GM18907 (cell line): ENCODE results near the gene PACSIN1.
A peak's percentile ranks its signal among the peaks of the same experiment; 100 is the strongest.

Experiments
- ATAC-seq: cut with Tn5 transposase; IDR thresholded peaks from one replicate; pipeline ENCODE4 v1.9.1; 2021; ENCODE audit warnings: mild to moderate bottlenecking, moderate library complexity; ENCODE audit not compliant: unreplicated experiment

The PACSIN1 gene

DNA sequence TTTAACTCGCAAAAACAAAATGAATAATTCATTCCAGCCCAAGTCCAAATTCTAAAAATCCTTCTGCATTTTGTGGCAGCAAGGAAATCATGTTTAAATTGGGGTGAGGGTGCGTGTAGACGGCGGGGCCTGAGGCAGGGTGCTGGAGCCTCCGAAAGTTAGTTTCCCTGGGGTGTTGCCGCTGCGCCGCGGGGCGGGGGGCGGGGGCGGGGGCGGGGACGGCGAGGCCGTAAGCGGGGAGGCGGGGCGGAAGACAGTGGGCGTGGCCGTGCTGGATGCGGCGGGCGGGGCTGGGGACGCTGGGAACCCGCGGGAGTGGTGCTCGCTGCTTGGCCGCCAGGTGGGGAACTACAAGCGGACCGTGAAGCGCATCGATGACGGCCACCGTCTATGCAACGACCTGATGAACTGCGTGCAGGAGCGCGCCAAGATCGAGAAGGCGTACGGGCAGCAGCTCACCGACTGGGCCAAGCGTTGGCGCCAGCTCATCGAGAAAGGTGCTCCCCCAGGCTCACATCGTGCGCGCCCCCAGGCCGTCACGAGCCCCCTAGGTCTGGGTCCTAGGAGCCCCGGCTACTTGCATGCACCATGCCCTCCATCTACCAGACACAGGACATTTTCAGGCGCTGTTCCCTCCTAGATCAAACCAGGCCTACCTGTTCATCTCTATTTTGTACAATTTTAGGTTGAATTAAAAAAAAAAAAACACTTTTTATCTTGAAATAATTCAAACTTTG is 61.3 kb downstream of the PACSIN1 start:
- peak; percentile 76 for ATAC-seq

DNA sequence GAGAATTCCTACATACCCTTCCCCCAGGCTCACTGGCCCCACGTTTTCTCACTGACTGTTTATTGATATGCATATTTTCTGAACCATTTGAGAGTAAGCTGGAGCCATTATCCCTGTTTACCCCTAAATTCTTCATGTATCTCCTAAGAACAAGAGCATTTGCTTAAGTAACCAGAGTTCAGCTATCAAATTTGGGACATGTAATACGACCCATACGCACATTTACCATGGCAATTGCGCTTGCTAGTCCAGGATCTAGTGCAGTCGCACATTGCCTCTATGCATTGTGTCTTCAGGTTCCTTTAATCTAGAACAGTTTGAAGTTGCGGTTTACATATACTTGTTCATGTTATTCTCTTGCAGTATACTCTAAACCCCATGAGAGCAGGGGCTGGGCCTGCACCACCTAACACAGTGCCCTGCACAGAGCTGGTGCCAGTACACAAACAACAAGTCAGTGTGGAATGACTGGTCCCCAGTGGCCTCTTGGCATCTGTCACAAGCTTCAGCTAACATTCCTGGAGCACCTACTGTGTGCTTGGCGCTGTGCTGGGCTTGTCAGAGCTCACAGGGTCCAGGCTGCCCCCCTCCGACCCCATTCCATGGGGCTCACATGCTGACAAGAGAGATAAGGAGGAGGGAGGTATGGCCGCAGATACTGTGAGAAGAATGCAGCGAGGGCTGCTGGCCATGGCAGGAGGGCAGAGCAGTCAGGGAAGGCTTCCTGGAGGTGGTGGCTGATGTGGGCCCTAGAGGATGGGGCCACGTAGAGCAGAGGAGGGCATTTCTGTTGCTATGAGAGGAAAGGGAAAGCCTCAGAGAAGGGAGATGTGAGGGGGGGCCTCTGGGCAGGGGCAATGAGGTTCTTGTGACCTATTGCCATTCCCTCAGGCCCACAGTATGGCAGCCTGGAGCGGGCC is 62.1 kb downstream of the PACSIN1 start:
- ATAC-seq = no peak

GRCh38 chr6:34528996-34529664 is 63.3 kb downstream of the PACSIN1 start:
- no peak for ATAC-seq

DNA sequence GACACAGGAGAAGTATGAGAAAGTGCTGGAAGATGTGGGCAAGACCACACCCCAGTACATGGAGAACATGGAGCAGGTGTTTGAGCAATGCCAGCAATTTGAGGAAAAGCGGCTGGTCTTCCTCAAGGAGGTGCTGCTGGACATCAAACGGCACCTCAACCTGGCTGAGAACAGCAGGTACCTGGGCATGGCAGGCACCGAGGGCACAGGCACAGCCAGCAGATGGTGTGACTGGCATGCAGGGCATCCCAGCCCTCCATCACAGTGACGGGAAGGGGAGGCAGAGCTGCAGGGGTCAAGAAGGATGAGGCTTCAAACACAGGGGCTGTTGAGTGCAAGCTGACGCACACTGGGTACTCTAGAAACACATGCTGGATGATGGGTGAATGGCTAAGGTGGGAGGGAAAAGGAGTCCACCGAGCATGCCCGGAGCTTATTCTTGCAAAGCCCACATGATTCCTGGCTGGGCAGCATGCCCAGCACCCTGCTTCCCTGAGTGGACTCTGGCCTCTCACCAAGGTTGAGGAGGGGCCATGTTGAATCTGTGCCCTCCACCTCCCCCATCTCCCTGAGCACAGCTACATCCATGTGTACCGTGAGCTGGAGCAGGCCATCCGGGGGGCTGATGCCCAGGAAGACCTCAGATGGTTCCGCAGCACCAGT is 63.9 kb downstream of the PACSIN1 start:
- no peak for ATAC-seq

- no peak for ATAC-seq
Observed at GRCh38 chr6:34530753-34531365, 65.0 kb downstream of the PACSIN1 start.

GRCh38 chr6:34531580-34532201 is 65.8 kb downstream of the PACSIN1 start:
- ATAC-seq = no peak

DNA sequence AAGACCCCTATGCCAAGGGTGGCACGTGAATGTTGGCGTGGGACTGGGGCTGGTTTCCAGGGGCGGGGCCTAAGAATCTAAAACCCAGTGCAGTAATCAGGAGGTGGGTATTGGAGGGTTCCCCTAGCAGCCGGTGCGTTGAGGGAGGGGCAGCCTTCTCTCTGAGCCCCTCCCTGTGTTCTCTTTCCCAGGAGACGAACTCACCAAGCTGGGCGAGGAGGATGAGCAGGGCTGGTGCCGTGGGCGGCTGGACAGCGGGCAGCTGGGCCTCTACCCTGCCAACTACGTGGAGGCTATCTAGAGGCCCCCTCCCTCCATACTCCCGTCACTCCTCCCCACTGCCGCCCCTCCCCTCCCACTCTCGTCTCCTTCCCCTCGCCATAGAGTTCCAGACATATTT is 66.4 kb downstream of the PACSIN1 start:
- ATAC-seq = no peak

DNA sequence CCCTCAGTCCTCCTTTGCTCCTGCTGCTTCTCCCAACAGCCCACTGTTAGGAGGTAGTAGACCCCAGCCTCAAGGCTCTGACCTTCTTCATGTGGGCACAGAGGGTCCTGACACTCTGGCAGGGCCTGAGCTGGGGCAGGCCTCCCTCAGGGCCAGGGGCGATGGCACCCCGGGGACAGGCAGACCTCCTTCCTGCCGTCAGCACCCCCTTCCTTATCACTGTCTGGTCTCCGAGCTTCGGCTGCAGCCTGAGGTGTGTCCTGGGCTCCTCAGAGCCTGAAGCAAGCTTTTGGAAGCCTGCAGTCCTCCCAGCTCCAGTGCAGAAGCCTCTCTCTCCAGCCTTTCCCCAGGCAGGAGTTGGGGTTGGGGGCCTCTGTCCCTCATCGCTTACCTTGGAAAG is 68.3 kb downstream of the PACSIN1 start:
- no peak for ATAC-seq

GRCh38 chr6:34534656-34535055 is 68.8 kb downstream of the PACSIN1 start:
- ATAC-seq = no peak

GRCh38 chr6:34535199-34535598 is 69.3 kb downstream of the PACSIN1 start:
- ATAC-seq = no peak

DNA sequence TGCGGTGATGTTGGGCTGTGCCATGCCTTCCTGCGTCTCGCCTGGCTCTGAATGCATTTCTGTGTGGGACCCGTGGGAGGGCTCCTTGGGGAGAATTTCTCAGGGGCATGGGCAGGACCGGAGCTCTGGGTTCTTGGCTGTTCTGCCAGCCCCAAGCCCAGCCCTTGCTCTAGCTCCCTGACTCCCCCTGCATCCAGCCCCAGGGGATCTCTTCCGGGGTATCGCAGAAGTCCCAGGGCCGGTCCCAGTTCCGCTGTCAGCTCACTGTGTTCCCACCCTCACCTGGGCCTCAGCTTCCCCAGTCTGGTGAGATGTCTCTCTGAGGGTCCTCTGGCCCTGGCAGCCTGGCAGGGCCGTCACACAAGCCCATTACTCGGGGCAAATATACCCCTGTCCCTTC is 69.8 kb downstream of the PACSIN1 start:
- no peak for ATAC-seq

- ATAC-seq = no peak
Observed at GRCh38 chr6:34536251-34536958, 70.5 kb downstream of the PACSIN1 start.

DNA sequence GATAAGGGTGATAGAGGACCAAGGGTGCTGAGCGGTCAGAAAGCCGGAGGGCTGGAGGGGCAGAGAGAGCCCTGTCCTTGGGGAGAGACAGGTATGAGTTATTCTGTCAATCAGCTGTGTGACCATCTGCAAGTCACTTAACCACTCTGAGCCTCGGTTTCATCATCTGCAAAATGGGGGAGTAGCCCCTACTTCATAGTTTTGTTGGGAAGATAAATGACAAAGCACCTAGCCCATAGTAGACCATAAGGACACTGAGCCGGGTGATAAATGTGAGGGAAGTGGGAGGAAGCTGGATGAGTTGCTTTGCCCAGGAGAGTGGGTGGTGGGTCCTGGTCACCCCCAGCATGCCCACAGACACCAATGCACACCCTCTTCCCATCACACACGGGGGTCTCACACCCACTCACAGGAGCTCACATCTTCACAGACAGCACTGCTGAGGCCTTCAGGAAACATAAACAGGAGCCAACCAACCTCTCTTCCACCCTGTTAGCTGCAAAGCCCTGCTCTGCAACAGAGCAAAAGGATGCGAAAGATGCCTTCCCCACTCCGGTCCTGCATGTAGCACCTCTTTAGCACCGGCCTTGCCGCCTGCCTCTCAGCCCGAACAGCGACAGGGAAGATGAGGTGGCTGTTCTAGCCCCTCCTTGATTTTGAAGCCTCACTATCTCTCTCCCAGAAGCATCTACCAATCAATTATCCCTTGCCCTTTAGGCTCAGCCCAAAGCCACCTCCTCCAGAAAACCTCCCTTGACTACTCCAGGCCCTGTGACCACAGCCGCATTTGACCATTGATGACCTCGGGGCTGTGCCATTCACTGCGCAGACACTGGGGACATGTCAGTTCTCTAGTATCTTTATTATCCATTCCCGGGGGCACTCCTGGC is 71.3 kb downstream of the PACSIN1 start:
- ATAC-seq = no peak

- no peak for ATAC-seq
Observed at GRCh38 chr6:34537922-34538550, 72.2 kb downstream of the PACSIN1 start.

GRCh38 chr6:34538581-34538980 is 72.7 kb downstream of the PACSIN1 start:
- ATAC-seq = no peak

- ATAC-seq = no peak
Observed at GRCh38 chr6:34539181-34539580, 73.3 kb downstream of the PACSIN1 start.

DNA sequence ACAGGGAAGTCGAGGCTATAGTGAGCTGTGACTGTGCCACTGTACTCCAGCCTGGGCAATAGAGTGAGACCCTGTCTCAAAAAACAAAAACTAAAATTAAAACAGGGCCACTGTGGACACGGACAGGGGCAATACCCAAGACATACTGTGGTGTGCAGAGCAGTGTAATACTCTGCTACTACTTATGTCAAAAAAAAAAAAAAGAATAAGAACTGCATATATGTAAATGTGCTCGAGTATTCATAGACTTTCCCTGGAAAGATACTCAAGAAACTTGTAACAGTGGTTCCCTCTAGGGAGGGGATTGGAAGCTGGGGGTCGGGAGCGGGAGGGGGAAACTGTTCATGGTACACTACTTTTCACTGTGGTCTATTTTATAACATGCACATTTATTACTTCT is 74.3 kb downstream of the PACSIN1 start:
- no peak for ATAC-seq

GRCh38 chr6:34540841-34541240 is 75.0 kb downstream of the PACSIN1 start:
- ATAC-seq = no peak
